Lung (tissue), 12 donors: ENCODE results near the gene SLC9A7. TPM values are rescaled to one million over a fixed set of nuclear protein-coding genes. Genes with fewer than 3 reads are reported as not detected.

Experiments used
- ATAC-seq: fragments of 200-7000 bp; cut with Tn5 transposase; one replicate; pipeline ENCODE4 v1.9.1; 2020; ENCODE audit warnings: moderate number of reproducible peaks; ENCODE audit not compliant: insufficient read depth, low FRiP score
- DNase-seq, 3 donors: peaks; one replicate each; pipeline ENCODE4 v3.0.0-alpha.2; 2013 to 2017
- H3K27ac ChIP-seq, 2 donors: one replicate each; pipeline ENCODE4 v1.5.1; 2013; ENCODE audit warnings: mild to moderate bottlenecking in 2 of 2, moderate library complexity in 2 of 2, control low read depth in 1 of 2, inconsistent platforms in 1 of 2, low read depth in 1 of 2, low read length in 1 of 2
- H3K27me3 ChIP-seq, 3 donors: one replicate each; pipeline ENCODE4 v1.5.1; 2013; ENCODE audit warnings: low read length in 2 of 3; ENCODE audit not compliant: control insufficient read depth in 3 of 3, insufficient read depth in 3 of 3
- H3K36me3 ChIP-seq, 4 donors: one replicate each; pipeline ENCODE4 v1.5.1; 2013; ENCODE audit warnings: low read length in 4 of 4, mild to moderate bottlenecking in 1 of 4, moderate library complexity in 1 of 4; ENCODE audit not compliant: control insufficient read depth in 4 of 4, insufficient read depth in 4 of 4
- H3K4me1 ChIP-seq, 5 donors: one replicate each; pipeline ENCODE4 v1.5.1; 2013; ENCODE audit warnings: low read length in 5 of 5, mild to moderate bottlenecking in 2 of 5, moderate library complexity in 1 of 5; ENCODE audit not compliant: control insufficient read depth in 5 of 5, insufficient read depth in 5 of 5
- H3K4me3 ChIP-seq: one replicate; pipeline ENCODE4 v1.5.1; 2013; ENCODE audit warnings: mild to moderate bottlenecking, control low read depth, moderate library complexity
- H3K9ac ChIP-seq, 2 donors: one replicate each; pipeline ENCODE4 v1.5.1; 2013; ENCODE audit warnings: low read length in 2 of 2, control low read depth in 1 of 2; ENCODE audit not compliant: insufficient read depth in 1 of 2
- H3K9me3 ChIP-seq, 4 donors: one replicate each; pipeline ENCODE4 v1.5.1; 2013; ENCODE audit warnings: low read length in 3 of 4, mild to moderate bottlenecking in 1 of 4, moderate library complexity in 1 of 4; ENCODE audit not compliant: control insufficient read depth in 4 of 4, insufficient read depth in 3 of 4
- CTCF ChIP-seq: IDR thresholded peaks from 2 replicates; pipeline ENCODE4 v1.5.1; 2012; ENCODE audit warnings: mild to moderate bottlenecking; ENCODE audit errors: control extremely low read depth, extremely low read depth
- WGBS, 2 donors: extraction: QIAGEN DNeasy Blood & Tissue Kit; methylation state at CpG; one replicate each; pipeline ENCODE4 v1.1.7; 2013; 5-methylcytosine and 5-hydroxymethylcytosine counted together
- polyA plus RNA-seq, 2 donors: library from polyadenylated mRNA; stranded (reverse); fragments of 200-250 nt; gene quantifications; one replicate each; pipeline ENCODE4 v1.2.1, GENCODE V29; 2013
- total RNA-seq, 2 donors: library from RNA; depleted of rRNA in 1 of 2; stranded (reverse); fragments of >200 nt in 1 of 2; gene quantifications; one replicate each; pipeline ENCODE4 v1.2.1, GENCODE V29; 2014 to 2021
- donor health status: control.
- donor health status: control.
- donor health status: Bipolar disorder and iron deficiency.
- donor health status: healthy.
- donor health status: DM: yes; HTN: yes; CAD: no.

SLC9A7 gene
- total and polyA plus RNA-seq, 4 donors: 1.2 to 6.9 (median 3.6) TPM

DNA sequence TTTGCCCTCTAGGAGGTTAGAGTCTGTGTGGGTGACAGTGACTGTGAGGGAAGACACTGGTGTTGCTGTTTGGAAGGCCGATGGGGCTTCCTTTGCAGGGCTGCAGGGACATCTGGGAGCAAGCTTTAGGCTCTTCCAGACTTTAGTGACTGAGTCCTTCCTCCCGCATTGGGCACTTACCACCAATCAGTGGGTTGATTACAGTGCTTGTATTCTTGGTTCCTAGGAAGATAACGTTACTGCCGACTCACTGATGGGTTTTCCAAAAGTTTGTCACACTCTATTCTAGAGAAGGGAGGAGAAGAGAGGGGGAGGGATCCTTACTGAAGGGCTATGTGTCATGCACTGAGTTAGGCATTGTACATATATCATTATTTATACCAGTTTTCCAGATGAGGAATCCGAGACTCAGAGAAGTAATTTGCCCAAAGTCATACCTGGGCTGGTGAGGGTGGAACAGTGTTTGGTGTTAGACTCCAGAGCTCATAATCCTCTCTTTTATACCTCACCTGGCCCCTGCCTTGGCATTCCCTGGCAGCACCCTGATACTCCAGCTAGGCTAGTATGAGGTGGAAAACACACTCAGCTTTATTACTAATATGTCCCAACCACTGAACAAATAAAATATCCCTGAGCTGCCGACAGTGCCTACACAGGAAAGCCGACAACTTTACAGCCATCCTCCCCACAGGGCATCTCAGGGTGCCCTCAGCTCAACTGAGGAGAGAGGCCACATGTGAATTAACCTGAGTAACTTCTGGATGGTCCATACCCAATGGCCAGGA, 181.5 kb downstream of the SLC9A7 start:
- Histone ChIP-seq H3K36me3 (no peaks in the 10 kb centered on the region), H3K4me3 (no peak overlapping the region), H3K9me3 (peaks cover 0 to 11% (median 0%) of the 10 kb centered on the region in 4 donors), H3K9ac (no peak overlapping the region), H3K27ac (peak overlapping the region in 1 of 2 donors; percentile 87), H3K27me3 (peaks cover 0 to 9% (median 2%) of the 10 kb centered on the region in 3 donors), H3K4me1 (peaks cover 2 to 9% (median 7%) of the 10 kb centered on the region in 5 donors)
- no peak for TF ChIP-seq CTCF
- DNase-seq: no peak
- no peak for ATAC-seq
- WGBS, 2 donors: 70 to 85% methylated on average over 7 of the region's 7 CpGs

GRCh38 chrX:46576458-46576857, 182.5 kb downstream of the SLC9A7 start:
- DNase-seq (no peak), ATAC-seq (no peak)
- Histone ChIP-seq H3K4me1 (peaks cover 2 to 7% (median 4%) of the 10 kb centered on the region in 5 donors), H3K27me3 (peaks cover 0 to 12% (median 2%) of the 10 kb centered on the region in 3 donors), H3K9me3 (peaks cover 0 to 11% (median 0%) of the 10 kb centered on the region in 4 donors), H3K4me3 (no peak overlapping the region), H3K27ac (peak overlapping the region in 1 of 2 donors; percentile 89), H3K36me3 (no peaks in the 10 kb centered on the region), H3K9ac (no peak overlapping the region)
- TF ChIP-seq CTCF: no peak
- WGBS, 2 donors: 48 to 78% methylated on average over 3 of the region's 3 CpGs

DNA sequence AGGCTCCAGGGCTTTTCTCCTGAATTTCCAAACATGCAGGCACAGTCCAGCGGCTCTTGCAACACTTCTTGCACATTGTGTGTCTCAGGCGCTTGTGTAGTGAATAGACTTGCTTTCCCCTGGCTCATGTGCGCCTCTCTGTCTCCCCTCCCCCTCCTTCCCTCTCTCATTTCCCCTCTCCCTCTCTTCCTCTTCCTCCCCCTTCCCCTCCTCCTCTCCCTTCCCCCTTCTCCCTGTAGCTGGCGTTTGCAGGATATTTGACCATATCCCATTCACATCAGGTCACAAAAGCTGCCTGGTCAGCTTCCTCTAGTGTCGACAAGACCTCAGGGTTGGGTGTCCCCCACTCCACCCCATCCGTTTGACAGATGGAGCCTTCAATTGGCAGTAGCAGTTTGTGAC, 182.9 kb downstream of the SLC9A7 start:
- Histone ChIP-seq H3K9ac (no peak overlapping the region), H3K27ac (peak overlapping the region in 1 of 2 donors; percentile 89)
- 0 to 32% methylated on average over 6 of the region's 6 CpGs for WGBS, 2 donors

More for the DNA sequence above, 182.9 kb downstream of the SLC9A7 start:
- ATAC-seq (no peak), DNase-seq (peak in 2 of 3 donors; percentile 48 to 64)
- H3K4me1 ChIP-seq: peaks cover 2 to 7% (median 4%) of the 10 kb centered on the region in 5 donors
- no peak overlapping the region for H3K4me3 ChIP-seq
- H3K9me3 ChIP-seq: peaks cover 0 to 11% (median 0%) of the 10 kb centered on the region in 4 donors
- no peaks in the 10 kb centered on the region for H3K36me3 ChIP-seq
- H3K27me3 ChIP-seq: peaks cover 0 to 12% (median 2%) of the 10 kb centered on the region in 3 donors
- no peak for TF ChIP-seq CTCF
